Tibial nerve (tissue), 4 donors: ENCODE measurements around the gene TES. TPM values are rescaled to one million over a fixed set of nuclear protein-coding genes. Genes with fewer than 3 reads are reported as not detected.

ENCODE experiments used
- DNase-seq, 2 donors: peaks; one replicate each; pipeline ENCODE4 v3.0.0-alpha.2; 2019; ENCODE audit warnings: low spot score in 2 of 2
- H3K27ac ChIP-seq, 4 donors: fragments of 200-600 bp; sonication (generic) in 3 of 4; one replicate each; pipeline ENCODE4 v1.5.1; 2017 to 2019; ENCODE audit warnings: mild to moderate bottlenecking in 1 of 4
- H3K27me3 ChIP-seq, 2 donors: fragments of 200-600 bp; sonication (generic) in 1 of 2; one replicate each; pipeline versions ENCODE4 v1.5.1 to v1.6.0; 2017 to 2019
- H3K36me3 ChIP-seq, 3 donors: fragments of 200-600 bp; sonication (generic); one replicate each; pipeline ENCODE4 v1.5.1; 2018 to 2019
- H3K4me1 ChIP-seq, 4 donors: fragments of 200-600 bp; sonication (generic) in 3 of 4; one replicate each; pipeline ENCODE4 v1.5.1; 2017 to 2019
- H3K4me3 ChIP-seq, 4 donors: fragments of 200-600 bp; sonication (generic) in 3 of 4; one replicate each; pipeline ENCODE4 v1.5.1; 2017 to 2019; ENCODE audit warnings: mild to moderate bottlenecking in 1 of 4, moderate library complexity in 1 of 4
- H3K9me3 ChIP-seq, 4 donors: fragments of 200-600 bp; sonication (generic) in 3 of 4; one replicate each; pipeline ENCODE4 v1.5.1; 2017 to 2019
- EP300 ChIP-seq, 2 donors: sonication (generic); formaldehyde crosslinking; IDR thresholded peaks; one replicate each; pipeline ENCODE4 v1.6.1; 2017; ENCODE audit warnings: antibody characterized with exemption in 2 of 2, mild to moderate bottlenecking in 1 of 2
- POLR2A ChIP-seq, 2 donors: fragments of 450-650 bp; IDR thresholded peaks; one replicate each; pipeline ENCODE4 v1.6.1; 2017; ENCODE audit warnings: antibody characterized with exemption in 2 of 2, mild to moderate bottlenecking in 2 of 2, moderate library complexity in 2 of 2
- WGBS, 2 donors: methylation state at CpG; one replicate each; pipeline ENCODE4 v1.1.5; 2018; 5-methylcytosine and 5-hydroxymethylcytosine counted together
- total RNA-seq, 4 donors: library from RNA; depleted of rRNA; stranded (reverse); fragments of >200 nt; gene quantifications; one replicate each; pipeline ENCODE4 v1.1.0, GENCODE V29; 2016
- TF ChIP-seq, protein P1 (sequence below), 5 experiments: fragments of 200-600 bp in 3 of 5; fragments of 450-650 bp in 2 of 5; sonication (generic) in 3 of 5; IDR thresholded peaks; one replicate each; pipeline ENCODE4 v1.5.1; 2016 to 2019; ENCODE audit warnings: antibody characterized with exemption in 5 of 5, mild to moderate bottlenecking in 3 of 5, moderate library complexity in 2 of 5

Gene TES
- total RNA-seq, 4 donors from 2014 or later, result 18.6 to 28.3 (median 24.2) TPM

GRCh38 chr7:116180302-116180701 is 30.0 kb upstream of the TES start:
- no peak for TF ChIP-seq EP300 (IDR thresholded peaks at IDR 0.05)
- TF ChIP-seq, protein P1, sequence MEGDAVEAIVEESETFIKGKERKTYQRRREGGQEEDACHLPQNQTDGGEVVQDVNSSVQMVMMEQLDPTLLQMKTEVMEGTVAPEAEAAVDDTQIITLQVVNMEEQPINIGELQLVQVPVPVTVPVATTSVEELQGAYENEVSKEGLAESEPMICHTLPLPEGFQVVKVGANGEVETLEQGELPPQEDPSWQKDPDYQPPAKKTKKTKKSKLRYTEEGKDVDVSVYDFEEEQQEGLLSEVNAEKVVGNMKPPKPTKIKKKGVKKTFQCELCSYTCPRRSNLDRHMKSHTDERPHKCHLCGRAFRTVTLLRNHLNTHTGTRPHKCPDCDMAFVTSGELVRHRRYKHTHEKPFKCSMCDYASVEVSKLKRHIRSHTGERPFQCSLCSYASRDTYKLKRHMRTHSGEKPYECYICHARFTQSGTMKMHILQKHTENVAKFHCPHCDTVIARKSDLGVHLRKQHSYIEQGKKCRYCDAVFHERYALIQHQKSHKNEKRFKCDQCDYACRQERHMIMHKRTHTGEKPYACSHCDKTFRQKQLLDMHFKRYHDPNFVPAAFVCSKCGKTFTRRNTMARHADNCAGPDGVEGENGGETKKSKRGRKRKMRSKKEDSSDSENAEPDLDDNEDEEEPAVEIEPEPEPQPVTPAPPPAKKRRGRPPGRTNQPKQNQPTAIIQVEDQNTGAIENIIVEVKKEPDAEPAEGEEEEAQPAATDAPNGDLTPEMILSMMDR (IDR thresholded peaks at IDR 0.05), result peak; percentile 54 to 79 (median 60)
- no peaks in the 10 kb centered on the region for H3K36me3 ChIP-seq
- WGBS, 2 donors, result 69 to 70% methylated on average over 2 of the region's 2 CpGs

DNA sequence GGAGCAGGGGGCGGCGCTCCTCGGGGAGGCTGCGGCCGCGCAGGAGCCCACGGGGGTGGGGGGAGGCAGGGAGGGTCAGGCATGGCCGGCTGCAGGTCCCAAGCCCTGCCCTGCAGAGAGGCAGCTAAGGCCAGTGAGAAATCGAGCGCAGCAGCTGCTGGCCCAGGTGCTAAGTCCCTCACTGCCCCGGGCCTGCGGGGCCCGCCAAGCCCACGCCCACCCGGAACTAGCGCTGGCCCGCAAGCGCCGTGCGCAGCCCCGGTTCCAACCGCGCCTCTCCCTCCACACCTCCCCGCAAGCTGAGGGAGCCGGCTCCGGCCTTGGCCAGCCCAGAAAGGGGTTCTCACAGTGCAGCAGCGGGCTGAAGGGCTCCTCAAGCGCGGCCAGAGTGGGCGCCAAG is 28.3 kb upstream of the TES start:
- no peak for DNase-seq
- no peaks in the 10 kb centered on the region for H3K27me3 ChIP-seq
- WGBS, 2 donors, result 93 to 95% methylated on average over 12 to 22 of the region's 30 CpGs

More at GRCh38 chr7:116180302-116180701, 30.0 kb upstream of the TES start:
- Histone ChIP-seq H3K27ac (no peak overlapping the region), H3K27me3 (no peaks in the 10 kb centered on the region), H3K4me1 (no peaks in the 10 kb centered on the region), H3K4me3 (no peak overlapping the region), H3K9me3 (peaks cover 0 to 9% (median 4%) of the 10 kb centered on the region in 4 donors)
- peak in 1 of 2 donors; percentile 25 for DNase-seq

DNA sequence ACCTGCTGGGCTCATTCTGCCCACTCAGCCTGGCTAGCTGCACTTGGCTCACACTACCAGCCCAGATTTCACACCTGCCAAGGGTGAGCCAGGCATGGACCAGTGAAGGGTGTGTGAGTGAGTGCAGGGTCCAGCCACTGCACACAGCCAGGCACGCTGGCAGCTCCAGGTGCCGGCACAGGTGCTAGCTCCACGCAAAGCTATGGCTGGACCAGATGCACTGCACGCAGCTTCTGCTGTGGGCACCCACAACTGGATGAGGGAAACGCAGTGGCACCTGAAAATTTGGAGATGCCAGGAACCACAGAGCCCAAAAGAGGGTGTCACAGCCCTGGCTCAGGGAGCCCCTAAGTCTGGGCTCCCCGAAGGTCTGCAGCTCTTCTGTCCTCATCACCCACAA is 24.9 kb upstream of the TES start:
- TF ChIP-seq, protein P1 (IDR thresholded peaks at IDR 0.05), result no peak
- TF ChIP-seq EP300 (IDR thresholded peaks at IDR 0.05), result no peak
- TF ChIP-seq POLR2A (IDR thresholded peaks at IDR 0.05), result no peak
- Histone ChIP-seq H3K4me3 (no peak overlapping the region), H3K27me3 (no peaks in the 10 kb centered on the region), H3K27ac (no peak overlapping the region), H3K9me3 (peaks cover 0 to 20% (median 8%) of the 10 kb centered on the region in 4 donors), H3K4me1 (no peaks in the 10 kb centered on the region), H3K36me3 (no peaks in the 10 kb centered on the region)
- DNase-seq, result no peak
- WGBS, 2 donors, result 80 to 91% methylated on average over 1 to 6 of the region's 6 CpGs

More for the DNA sequence above, 28.3 kb upstream of the TES start:
- Histone ChIP-seq H3K27ac (no peak overlapping the region), H3K9me3 (peaks cover 0 to 13% (median 4%) of the 10 kb centered on the region in 4 donors), H3K4me3 (no peak overlapping the region), H3K36me3 (no peaks in the 10 kb centered on the region), H3K4me1 (no peaks in the 10 kb centered on the region)
- TF ChIP-seq, protein P1 (IDR thresholded peaks at IDR 0.05), result no peak
- TF ChIP-seq POLR2A (IDR thresholded peaks at IDR 0.05), result no peak
- TF ChIP-seq EP300 (IDR thresholded peaks at IDR 0.05), result no peak

DNA sequence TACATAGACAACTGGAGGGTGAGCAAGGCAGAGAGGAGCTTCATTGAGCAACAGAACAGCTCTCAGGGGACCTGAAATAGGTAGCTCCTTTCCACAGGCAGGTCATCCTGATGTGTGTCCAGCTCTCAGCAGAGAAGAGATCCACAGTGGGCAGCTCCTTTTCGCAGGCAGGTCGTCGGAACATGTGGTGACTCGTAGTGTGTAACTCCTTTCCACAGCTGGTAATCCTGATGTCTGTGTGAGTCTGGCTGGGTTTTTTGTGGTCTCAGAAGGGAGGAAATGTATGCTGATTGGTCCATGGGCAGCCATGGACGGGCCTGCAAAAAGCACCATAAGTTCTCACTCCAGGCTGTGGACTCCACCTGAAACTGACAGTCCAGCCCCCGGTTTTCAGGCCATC is 24.4 kb upstream of the TES start:
- WGBS, 2 donors, result 94 to 96% methylated on average over 6 of the region's 6 CpGs
- H3K9me3 ChIP-seq, result peaks cover 0 to 20% (median 8%) of the 10 kb centered on the region in 4 donors
- no peaks in the 10 kb centered on the region for H3K27me3 ChIP-seq
- no peak overlapping the region for H3K4me3 ChIP-seq
- DNase-seq, result no peak
- TF ChIP-seq EP300 (IDR thresholded peaks at IDR 0.05), result no peak
- H3K36me3 ChIP-seq, result no peaks in the 10 kb centered on the region
- H3K27ac ChIP-seq, result no peak overlapping the region
- H3K4me1 ChIP-seq, result no peaks in the 10 kb centered on the region

- Histone ChIP-seq H3K36me3 (no peaks in the 10 kb centered on the region), H3K4me1 (no peaks in the 10 kb centered on the region), H3K27me3 (no peaks in the 10 kb centered on the region), H3K9me3 (peaks cover 0 to 20% (median 8%) of the 10 kb centered on the region in 4 donors), H3K27ac (no peak overlapping the region), H3K4me3 (no peak overlapping the region)
- no peak for DNase-seq
- TF ChIP-seq, protein P1 (IDR thresholded peaks at IDR 0.05), result no peak
- TF ChIP-seq POLR2A (IDR thresholded peaks at IDR 0.05) (no peak), EP300 (IDR thresholded peaks at IDR 0.05) (no peak)
- 54 to 55% methylated on average over 1 of the region's 1 CpG for WGBS, 2 donors
Observed at GRCh38 chr7:116187400-116187799, 22.9 kb upstream of the TES start.
